Measurements from ENCODE around the gene LTN1.

Gene LTN1

DNA sequence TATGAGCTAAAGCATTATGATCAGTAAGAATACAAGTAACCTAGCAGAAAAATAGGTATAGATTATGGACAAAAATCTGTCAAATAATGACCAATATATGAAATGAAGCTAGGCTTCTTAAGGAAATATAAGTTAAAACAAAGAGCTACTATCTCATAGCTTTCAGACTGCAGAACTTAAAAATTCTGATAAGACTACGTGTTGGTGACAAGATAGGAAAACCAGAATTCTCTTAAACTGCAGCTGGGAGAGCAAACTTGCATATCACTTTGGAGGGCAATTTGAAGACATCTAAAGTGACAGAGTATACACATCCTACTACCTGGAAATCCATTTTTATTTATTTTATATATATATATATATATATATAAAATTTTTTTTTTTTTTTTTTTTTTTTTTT is 65.5 kb downstream of the LTN1 start:
- no peak for DNase-seq (ENCODE audit: low read depth)

GRCh38 chr21:28923439-28923975 is 69.2 kb downstream of the LTN1 start:
- DNase-seq (ENCODE audit: low read depth) = no peak

- no peak for DNase-seq (ENCODE audit: low read depth)
Observed at GRCh38 chr21:28922368-28922767, 70.3 kb downstream of the LTN1 start.

GRCh38 chr21:28916150-28916893 is 76.4 kb downstream of the LTN1 start:
- no peak for DNase-seq (ENCODE audit: low read depth)

GRCh38 chr21:28913071-28913470 is 79.6 kb downstream of the LTN1 start:
- no peak for DNase-seq (ENCODE audit: low read depth)

DNA sequence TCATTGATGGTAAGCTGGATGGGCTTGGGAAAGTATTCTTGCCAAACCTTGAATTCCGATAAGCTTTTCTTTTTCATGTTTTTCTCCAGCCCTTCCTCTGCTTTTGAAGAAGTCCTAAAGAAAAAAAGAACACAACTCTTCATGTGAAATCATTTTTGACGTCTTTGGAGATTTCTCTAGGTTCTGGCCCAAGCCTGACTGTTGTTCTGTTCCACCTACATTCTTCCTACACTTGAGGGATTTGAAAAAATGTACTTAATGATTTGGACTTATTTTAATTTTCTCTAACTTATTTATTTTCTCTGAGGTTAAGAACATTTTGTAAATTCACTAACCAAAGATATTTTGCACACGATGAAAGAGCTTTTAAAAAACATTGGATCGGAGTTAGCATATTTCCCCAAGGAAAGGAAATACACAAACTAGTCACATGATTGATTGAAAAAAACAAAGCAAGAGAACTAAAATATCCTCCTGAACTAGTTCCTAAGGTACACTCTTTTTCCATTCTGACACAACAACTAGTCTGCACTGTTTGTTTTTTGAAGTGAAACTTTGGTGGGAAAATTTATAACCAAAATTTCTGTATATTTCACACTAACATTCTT is 82.3 kb downstream of the LTN1 start:
- no peak for DNase-seq (ENCODE audit: low read depth)

DNA sequence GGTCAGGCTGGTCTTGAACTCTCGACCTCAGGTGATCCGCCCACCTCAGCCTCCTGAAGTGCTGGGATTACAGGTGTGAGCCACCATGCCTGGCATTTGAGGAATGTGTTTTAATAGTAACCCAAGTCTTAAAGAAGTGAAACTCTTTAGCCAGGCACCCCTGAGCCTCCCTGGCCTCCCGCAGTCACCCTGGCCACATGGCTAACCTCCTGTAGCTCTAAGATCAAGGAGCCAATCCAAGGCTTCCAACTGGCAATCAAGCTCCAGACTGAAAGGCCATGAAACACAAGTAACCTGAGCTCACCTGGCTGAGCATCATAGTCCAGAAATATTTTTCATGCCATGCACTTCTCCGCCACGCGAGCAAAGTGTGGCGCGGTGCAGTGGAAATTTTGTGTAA is 84.3 kb downstream of the LTN1 start:
- DNase-seq (ENCODE audit: low read depth) = no peak

GRCh38 chr21:28906841-28907240 is 85.8 kb downstream of the LTN1 start:
- no peak for DNase-seq (ENCODE audit: low read depth)

- DNase-seq (ENCODE audit: low read depth) = no peak
Observed at GRCh38 chr21:28906236-28906635, 86.4 kb downstream of the LTN1 start.

GRCh38 chr21:28904961-28905435 is 87.7 kb downstream of the LTN1 start:
- no peak for DNase-seq (ENCODE audit: low read depth)

DNA sequence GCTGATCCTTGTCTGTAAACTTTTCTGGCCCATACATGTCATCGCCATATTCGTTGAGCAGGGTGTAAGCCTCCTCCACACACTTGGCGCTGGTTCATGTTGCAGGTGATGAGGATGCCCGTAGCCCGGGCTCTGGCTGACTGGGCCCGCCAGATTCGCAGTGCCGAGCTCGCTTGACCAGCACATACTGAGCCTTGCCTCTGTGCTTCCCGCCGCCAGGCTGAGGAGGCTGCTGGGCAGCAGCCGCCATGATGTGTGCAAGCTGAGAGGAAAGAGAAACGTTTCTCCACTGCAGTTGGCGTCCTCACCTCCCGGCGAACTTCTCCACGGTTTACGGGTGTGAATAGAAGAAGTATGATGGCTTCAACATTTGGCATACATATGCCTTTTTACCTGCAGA is 89.2 kb downstream of the LTN1 start:
- no peak for DNase-seq (ENCODE audit: low read depth)

DNA sequence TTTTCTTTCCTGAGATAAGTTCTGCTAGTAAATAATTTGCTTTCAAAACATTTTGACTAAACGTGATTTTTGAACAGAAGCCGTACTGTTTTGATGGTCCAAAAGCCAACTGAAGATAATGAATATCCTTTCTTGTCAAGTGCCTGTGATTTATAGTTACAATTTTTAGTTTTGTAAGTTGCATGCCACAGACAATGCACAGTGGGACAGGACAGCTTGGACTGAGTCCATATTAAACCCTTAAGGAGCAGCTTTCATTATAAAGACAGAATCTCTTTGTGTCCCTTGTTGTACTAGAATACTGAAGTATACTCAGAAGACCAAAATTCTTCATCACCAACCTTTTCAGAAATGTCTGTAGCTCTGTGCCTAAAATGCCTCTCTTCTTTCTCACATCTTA is 92.2 kb downstream of the LTN1 start:
- DNase-seq (ENCODE audit: low read depth) = no peak

DNA sequence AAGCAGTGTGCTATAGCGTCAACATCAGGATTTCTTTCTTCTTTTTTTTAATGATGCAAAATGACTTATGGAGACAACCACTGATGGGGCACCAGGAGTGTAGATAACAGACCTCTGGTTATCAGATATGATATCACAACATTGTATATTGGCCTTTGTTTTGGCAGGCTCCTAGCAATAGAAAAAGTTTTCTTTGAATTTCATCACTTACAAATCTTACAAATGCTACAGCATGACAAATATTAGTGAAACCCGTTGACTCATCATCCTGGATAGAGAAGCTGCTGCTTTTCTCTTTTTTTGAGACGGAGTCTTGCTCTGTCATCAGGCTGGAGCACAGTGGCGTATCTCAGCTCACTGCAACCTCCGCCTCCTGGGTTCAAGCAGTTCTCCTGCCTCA is 92.9 kb downstream of the LTN1 start:
- DNase-seq (ENCODE audit: low read depth) = no peak

GRCh38 chr21:28899220-28899619 is 93.5 kb downstream of the LTN1 start:
- no peak for DNase-seq (ENCODE audit: low read depth)

- no peak for DNase-seq (ENCODE audit: low read depth)
Observed at GRCh38 chr21:28893687-28894086, 99.0 kb downstream of the LTN1 start.

DNA sequence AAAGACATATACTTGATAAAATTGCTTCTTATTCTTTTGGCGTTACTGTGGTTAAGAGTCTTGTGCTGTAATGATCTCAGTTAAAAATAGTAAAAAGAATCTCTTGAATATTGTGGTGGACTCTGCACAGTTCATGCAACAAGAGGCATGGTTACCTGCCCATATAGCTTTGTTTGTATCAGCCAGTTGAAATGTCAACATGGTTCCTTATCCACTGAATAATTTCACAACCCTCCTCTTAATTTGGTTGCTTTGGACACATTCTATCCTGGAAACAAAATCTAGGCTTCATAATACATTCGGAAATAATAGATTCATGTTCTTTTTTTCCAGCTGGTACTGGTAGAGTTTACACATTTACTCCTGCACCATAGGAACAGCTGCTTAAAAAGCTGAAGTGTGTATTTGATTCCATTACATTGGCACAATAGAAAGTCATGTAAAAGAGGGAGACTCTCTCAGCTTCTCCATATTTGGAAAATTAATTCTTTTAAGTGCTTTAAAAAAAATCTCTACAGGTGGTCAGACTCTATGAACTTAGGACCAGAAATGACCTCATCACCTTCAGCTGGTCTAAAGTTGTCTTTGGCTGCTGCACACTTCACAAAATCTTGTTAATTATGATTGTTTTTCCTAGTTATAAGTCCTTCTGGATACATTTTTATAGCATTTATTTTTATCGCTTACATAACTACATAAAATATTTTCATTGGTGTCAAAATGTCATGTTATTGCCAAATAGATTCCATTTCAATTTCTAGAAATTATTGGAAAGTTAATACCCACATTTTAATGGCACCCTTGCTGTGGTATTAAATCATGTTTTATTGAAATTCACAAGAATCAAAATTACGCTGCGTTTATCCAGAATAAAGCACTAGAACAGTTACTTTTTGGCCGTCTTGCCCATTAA is 100.2 kb downstream of the LTN1 start:
- no peak for DNase-seq (ENCODE audit: low read depth)

DNA sequence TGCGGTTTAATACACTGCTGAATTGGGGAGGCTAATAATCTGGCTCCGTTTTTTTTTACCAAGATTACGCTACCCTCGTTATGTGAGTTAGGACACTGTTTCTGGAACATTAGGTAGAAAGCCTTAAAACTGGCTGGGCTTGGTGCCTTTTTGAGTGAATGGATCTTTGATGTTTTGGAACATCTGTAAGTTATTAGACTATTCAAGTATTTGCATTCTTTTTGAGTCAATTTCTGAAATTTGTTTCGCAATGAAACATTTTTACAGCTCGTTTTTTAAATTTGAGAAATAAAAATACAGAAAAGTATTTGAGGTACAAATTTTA is 106.9 kb downstream of the LTN1 start:
- no peak for DNase-seq (ENCODE audit: low read depth)

DNA sequence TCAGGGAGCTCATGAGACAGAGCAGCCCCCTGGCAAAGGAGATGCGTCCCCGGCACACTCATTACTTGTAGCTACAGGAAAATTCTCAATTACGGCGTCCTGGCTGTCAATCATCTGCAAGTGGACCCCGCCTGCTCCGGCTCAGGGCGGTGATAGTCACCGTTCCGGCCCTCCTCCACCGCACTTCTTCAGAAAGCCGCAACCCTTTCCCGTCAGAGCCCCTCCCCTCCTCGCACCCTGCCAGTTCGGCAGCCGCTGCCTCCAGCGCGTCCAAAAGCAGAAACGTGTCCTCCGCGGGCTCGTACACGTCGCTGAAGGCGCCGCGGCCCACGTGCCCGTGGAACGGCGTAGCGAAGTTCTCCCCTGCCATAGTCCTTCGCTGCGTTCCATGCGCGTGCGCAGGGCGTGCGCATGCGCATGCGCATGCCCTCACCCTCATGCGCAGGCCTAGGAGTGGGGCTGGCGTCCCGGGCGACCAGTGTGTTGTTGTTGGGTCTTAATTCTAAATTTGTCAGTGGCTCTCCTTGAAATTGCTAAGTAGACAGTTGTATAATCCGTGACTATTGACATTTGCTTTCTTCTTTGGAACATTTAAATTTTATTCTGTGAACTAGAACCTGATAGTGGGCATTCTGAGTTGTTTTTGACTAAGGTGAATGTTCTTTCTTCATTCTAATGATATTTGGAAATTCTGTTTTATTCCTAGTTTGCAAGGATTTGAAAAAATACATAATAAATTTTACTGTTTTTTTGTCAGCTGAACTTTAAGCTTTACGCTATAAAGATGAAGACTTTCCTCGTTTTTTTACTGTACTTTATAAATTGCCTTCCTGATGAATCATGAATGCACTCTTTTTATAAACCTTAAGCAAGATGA is 107.5 kb downstream of the LTN1 start:
- peak; percentile 93 for DNase-seq (ENCODE audit: low read depth)

- DNase-seq (ENCODE audit: low read depth) = no peak
Observed at GRCh38 chr21:28884481-28884880, 108.2 kb downstream of the LTN1 start.

GRCh38 chr21:28883931-28884330 is 108.7 kb downstream of the LTN1 start:
- DNase-seq (ENCODE audit: low read depth) = no peak

DNA sequence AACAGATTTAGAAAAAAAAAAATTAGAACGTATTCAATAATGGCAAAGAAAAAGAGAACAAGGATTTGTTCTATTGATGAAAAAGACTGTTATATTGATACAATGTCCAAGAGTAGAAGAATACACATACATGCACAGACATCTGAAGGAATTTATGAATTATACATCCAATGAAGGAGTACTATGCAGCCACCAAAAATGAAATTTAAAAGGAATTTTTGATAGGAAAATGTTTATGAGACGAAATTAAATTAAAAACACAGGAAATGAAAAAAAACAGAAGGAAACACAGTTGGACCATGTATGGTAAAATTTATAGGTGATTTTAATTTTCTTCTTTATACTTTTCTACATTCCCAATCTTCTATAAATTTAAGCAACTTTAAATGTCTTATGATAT is 110.3 kb downstream of the LTN1 start:
- DNase-seq (ENCODE audit: low read depth) = no peak

Data from HS-27A (cell line).